Lower lobe of right lung (tissue), 2 donors: ENCODE results near the gene ACVRL1. TPM values are rescaled to one million over a fixed set of nuclear protein-coding genes. Genes with fewer than 3 reads are reported as not detected.

Experiments
- ATAC-seq, 2 donors: fragments of 200-7000 bp; cut with Tn5 transposase; one replicate each; pipeline ENCODE4 v1.9.1; 2020 to 2022; ENCODE audit warnings: mild to moderate bottlenecking in 2 of 2, moderate library complexity in 2 of 2
- DNase-seq: peaks from one replicate; pipeline ENCODE4 v3.0.0-alpha.2; 2020
- H3K27ac ChIP-seq: fragments of 200-600 bp; one replicate; pipeline ENCODE4 v1.8.0; 2022
- H3K27me3 ChIP-seq: fragments of 200-600 bp; one replicate; pipeline ENCODE4 v1.8.0; 2022; ENCODE audit warnings: low read depth
- H3K36me3 ChIP-seq: fragments of 200-600 bp; one replicate; pipeline ENCODE4 v1.8.0; 2022; ENCODE audit warnings: mild to moderate bottlenecking
- H3K4me1 ChIP-seq: fragments of 200-600 bp; one replicate; pipeline ENCODE4 v1.8.0; 2022
- H3K4me3 ChIP-seq: fragments of 200-600 bp; one replicate; pipeline ENCODE4 v1.8.0; 2022; ENCODE audit warnings: mild to moderate bottlenecking
- H3K9me3 ChIP-seq: fragments of 200-600 bp; one replicate; pipeline ENCODE4 v1.8.0; 2022
- intact Hi-C: fragments of 100-400 bp; cut with DNase I; formaldehyde crosslinking; loops from one replicate; pipeline ENCODE4 v1.11.0; 2022
- total RNA-seq: library from RNA; stranded (reverse); fragmentation: NEBNext Ultra II Directional; extraction: Animal tissue kit (Norgen Biotek cat#: 25700); gene quantifications from one replicate; pipeline ENCODE4 v1.2.1, GENCODE V29; 2021
- TF ChIP-seq, protein P1 (sequence below): fragments of 200-600 bp; IDR thresholded peaks from one replicate; pipeline ENCODE4 v1.8.0; 2022; ENCODE audit warnings: antibody characterized with exemption, mild to moderate bottlenecking
- donor health status: DM: no; HTN: yes; CAD: no; lungs with severe emphysema.

The ACVRL1 gene
- total RNA-seq, 1 donor from 2014 or later = 242 TPM

DNA sequence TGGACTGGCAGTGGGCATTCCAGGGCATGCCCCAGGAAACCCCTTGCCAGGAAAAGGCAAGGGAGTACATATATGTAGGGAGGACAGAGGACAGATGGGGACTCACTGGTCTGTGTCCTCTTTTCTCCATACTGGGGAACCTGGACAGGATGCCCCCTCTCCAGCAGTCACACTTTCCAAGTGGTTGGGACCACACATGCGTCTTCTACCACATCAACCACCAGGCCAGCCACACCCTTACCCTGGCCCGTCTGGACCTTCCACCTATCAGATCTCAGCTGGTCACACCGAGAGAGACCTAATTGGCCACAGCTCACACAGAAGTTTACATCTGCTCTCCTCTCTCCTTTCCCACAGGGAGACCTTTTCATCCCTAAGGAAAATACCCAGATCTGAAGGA, 11.1 kb upstream of the ACVRL1 start:
- intact Hi-C loops = no loop called here
- Histone ChIP-seq H3K9me3 (no peaks in the 10 kb centered on the region), H3K36me3 (no peaks in the 10 kb centered on the region), H3K27ac (peak overlapping the region; percentile 78), H3K27me3 (no peaks in the 10 kb centered on the region), H3K4me1 (peaks cover 43% of the 10 kb centered on the region), H3K4me3 (no peak overlapping the region)
- DNase-seq (no peak), ATAC-seq (no peak)
- TF ChIP-seq, protein P1, sequence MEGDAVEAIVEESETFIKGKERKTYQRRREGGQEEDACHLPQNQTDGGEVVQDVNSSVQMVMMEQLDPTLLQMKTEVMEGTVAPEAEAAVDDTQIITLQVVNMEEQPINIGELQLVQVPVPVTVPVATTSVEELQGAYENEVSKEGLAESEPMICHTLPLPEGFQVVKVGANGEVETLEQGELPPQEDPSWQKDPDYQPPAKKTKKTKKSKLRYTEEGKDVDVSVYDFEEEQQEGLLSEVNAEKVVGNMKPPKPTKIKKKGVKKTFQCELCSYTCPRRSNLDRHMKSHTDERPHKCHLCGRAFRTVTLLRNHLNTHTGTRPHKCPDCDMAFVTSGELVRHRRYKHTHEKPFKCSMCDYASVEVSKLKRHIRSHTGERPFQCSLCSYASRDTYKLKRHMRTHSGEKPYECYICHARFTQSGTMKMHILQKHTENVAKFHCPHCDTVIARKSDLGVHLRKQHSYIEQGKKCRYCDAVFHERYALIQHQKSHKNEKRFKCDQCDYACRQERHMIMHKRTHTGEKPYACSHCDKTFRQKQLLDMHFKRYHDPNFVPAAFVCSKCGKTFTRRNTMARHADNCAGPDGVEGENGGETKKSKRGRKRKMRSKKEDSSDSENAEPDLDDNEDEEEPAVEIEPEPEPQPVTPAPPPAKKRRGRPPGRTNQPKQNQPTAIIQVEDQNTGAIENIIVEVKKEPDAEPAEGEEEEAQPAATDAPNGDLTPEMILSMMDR = no peak

GRCh38 chr12:51897181-51897580, 10.1 kb upstream of the ACVRL1 start:
- H3K27me3 ChIP-seq = no peaks in the 10 kb centered on the region
- no peak overlapping the region for H3K4me3 ChIP-seq
- no peaks in the 10 kb centered on the region for H3K36me3 ChIP-seq
- TF ChIP-seq, protein P1 = no peak
- intact Hi-C loops = no loop called here
- peak in 1 of 2 donors; percentile 38 for ATAC-seq
- DNase-seq = no peak
- H3K4me1 ChIP-seq = peaks cover 43% of the 10 kb centered on the region
- H3K27ac ChIP-seq = peak overlapping the region; percentile 78
- H3K9me3 ChIP-seq = no peaks in the 10 kb centered on the region

DNA sequence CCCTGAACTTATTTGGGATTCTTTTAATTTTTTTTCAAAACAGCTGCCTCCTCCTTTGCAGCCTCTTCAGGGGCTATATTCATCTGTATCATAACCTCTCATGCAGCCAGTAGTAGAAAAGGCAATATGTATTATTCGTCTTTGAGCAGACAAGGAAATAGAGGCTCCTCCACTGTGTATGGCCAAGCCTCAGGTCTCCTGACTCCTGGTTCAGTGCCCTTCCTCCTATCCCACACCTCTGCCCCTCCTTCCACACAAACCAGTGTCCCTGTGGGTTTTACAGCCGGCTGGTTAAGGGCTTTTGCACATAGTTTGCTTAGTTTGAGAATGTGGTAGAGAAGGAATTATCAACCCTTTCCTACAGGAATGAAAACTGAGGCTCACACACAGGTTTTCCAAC, 8.8 kb upstream of the ACVRL1 start:
- Histone ChIP-seq H3K27ac (peak overlapping the region; percentile 78), H3K36me3 (no peaks in the 10 kb centered on the region), H3K9me3 (no peaks in the 10 kb centered on the region), H3K27me3 (no peaks in the 10 kb centered on the region), H3K4me1 (peaks cover 43% of the 10 kb centered on the region), H3K4me3 (no peak overlapping the region)
- TF ChIP-seq, protein P1 = no peak
- no peak for ATAC-seq
- no peak for DNase-seq
- intact Hi-C loops = no loop called here

- TF ChIP-seq, protein P1 = no peak
Measured at GRCh38 chr12:51898937-51899336, 8.4 kb upstream of the ACVRL1 start.

GRCh38 chr12:51900323-51900889, 6.9 kb upstream of the ACVRL1 start:
- Histone ChIP-seq H3K27ac (no peak overlapping the region), H3K4me1 (peaks cover 47% of the 10 kb centered on the region), H3K4me3 (no peak overlapping the region), H3K27me3 (no peaks in the 10 kb centered on the region), H3K36me3 (no peaks in the 10 kb centered on the region), H3K9me3 (no peaks in the 10 kb centered on the region)
- intact Hi-C loops = no loop called here
- TF ChIP-seq, protein P1 = no peak
- ATAC-seq = no peak
- no peak for DNase-seq

More at GRCh38 chr12:51898937-51899336, 8.4 kb upstream of the ACVRL1 start:
- no peaks in the 10 kb centered on the region for H3K9me3 ChIP-seq
- no peaks in the 10 kb centered on the region for H3K36me3 ChIP-seq
- no peak for ATAC-seq
- intact Hi-C loops = no loop called here
- peak overlapping the region; percentile 78 for H3K27ac ChIP-seq
- no peak overlapping the region for H3K4me3 ChIP-seq
- H3K27me3 ChIP-seq = no peaks in the 10 kb centered on the region
- H3K4me1 ChIP-seq = peaks cover 43% of the 10 kb centered on the region
- DNase-seq = no peak
